Astrocyte of the hippocampus (primary cell): Measurements from ENCODE around the gene FAM111A.

Experiments
- DNase-seq: peaks from one replicate; pipeline ENCODE4 v3.0.0; 2011; ENCODE audit warnings: low read depth, low spot score

Gene FAM111A

DNA sequence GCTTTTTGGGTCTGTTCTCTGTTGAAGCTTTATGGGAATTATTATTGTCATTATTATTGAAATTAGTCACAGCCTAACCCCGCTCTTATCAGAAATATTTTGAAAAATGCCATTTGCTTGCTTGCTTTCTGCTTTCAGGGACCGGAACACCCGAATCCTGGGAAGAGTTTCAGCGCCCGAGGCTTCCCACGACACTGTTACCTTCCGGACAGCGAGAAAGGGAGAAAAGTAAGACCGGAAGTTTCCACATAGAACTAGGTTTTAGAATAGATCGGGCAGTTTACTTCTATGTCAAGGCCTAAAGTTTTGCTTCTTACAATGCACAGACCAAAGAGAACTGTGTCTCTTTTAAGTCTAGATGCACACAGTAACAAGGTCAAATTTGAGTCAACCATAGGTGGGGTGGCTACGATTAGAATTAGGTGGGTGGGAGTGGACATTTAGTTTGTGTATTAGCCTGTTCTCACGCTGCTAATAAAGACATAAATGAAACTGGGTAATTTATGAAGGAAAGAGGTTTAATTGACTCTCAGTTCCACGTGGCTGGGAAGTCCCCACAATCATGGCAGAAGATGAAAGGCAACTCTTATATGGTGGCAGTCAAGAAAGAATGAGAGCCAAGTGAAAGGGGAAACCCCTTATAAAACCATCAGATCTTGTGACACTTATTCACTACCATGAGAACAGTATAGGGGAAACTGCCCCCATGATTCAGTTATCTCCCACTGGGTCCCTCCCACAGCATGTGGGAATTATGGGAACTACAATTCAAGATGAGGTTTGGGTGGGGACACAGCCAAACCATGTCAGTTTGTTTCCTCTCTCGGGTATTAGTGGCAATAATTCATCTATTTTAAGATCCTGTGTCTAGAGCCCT, 57.1 kb downstream of the FAM111A start:
- no peak for DNase-seq

DNA sequence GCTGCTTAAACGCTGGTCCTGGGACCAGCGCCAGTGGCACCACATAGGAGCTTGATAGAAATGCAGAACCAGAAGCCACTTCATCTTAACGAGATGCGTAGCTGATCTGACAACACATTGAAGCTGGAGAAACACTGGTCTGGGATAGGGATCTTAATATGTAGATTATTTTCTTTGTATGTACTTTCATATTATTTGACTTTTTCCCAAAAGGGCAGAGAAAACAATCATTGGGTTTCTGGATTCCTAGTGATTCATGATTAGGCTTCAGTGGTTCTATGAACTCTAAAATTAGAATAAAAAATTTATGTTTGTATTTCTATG, 57.7 kb downstream of the FAM111A start:
- DNase-seq, result no peak

DNA sequence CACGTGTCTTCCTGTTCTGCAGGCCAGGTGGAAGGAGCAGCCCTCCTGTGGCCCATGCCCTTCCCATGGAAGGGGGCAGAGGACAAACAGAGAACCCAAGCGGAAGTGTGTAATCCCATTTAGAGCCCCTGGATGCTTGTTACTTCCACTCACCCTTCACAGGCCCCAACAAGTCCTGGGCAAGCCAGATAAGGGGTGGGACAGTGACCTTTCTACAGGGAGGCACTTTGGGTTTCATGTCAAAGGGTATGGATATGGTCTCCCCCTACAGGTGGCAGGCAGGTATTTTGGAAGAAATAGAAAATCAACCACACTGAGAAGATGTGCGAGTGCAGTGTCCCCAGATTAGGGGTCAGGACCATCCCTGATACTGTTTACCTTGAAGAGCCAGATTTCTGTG, 58.7 kb downstream of the FAM111A start:
- no peak for DNase-seq
